Stomach (tissue), 9 donors: Measurements from ENCODE around the gene RPRD2. TPM values are rescaled to one million over a fixed set of nuclear protein-coding genes. Genes with fewer than 3 reads are reported as not detected.
A peak's percentile ranks its signal among the peaks of the same experiment; 100 is the strongest.

Experiments
- DNase-seq, 2 donors: peaks; one replicate each; pipeline versions ENCODE4 v3.0.0 to v3.0.0-alpha.2; 2013 to 2019
- H3K27ac ChIP-seq, 5 donors: fragments of 200-600 bp in 4 of 5; sonication (generic) in 4 of 5; one replicate each; pipeline ENCODE4 v1.5.1; 2013 to 2019; ENCODE audit warnings: mild to moderate bottlenecking in 1 of 5, moderate library complexity in 1 of 5
- H3K27me3 ChIP-seq, 3 donors: fragments of 200-600 bp; sonication (generic); one replicate each; pipeline ENCODE4 v1.5.1; 2017 to 2019; ENCODE audit warnings: mixed run types in 1 of 3
- H3K36me3 ChIP-seq, 4 donors: fragments of 200-600 bp; sonication (generic); 1 replicate in 3 of 4; 2 replicates in 1 of 4; pipeline ENCODE4 v1.5.1; 2016 to 2019
- H3K4me1 ChIP-seq, 4 donors: fragments of 200-600 bp; sonication (generic); one replicate each; pipeline ENCODE4 v1.5.1; 2016 to 2019
- H3K4me3 ChIP-seq, 4 donors: fragments of 200-600 bp; sonication (generic) in 3 of 4; one replicate each; pipeline ENCODE4 v1.5.1; 2016 to 2019; ENCODE audit warnings: mild to moderate bottlenecking in 1 of 4
- H3K9me3 ChIP-seq, 4 donors: fragments of 200-600 bp; sonication (generic); one replicate each; pipeline ENCODE4 v1.5.1; 2016 to 2019
- EP300 ChIP-seq: sonication (generic); formaldehyde crosslinking; IDR thresholded peaks from one replicate; pipeline ENCODE4 v1.6.1; 2017; ENCODE audit warnings: antibody characterized with exemption
- POLR2A ChIP-seq, 4 donors: fragments of 450-650 bp; IDR thresholded peaks; one replicate each; pipeline ENCODE4 v1.6.1; 2016; ENCODE audit warnings: antibody characterized with exemption in 4 of 4, control low read depth in 2 of 4, mild to moderate bottlenecking in 1 of 4, moderate library complexity in 1 of 4
- POLR2AphosphoS5 ChIP-seq, 3 donors: sonication (generic); formaldehyde crosslinking; IDR thresholded peaks; one replicate each; pipeline ENCODE4 v1.6.1; 2016; ENCODE audit warnings: antibody characterized with exemption in 3 of 3
- WGBS, 5 donors: extraction: QIAGEN DNeasy Blood & Tissue Kit in 3 of 5; methylation state at CpG; one replicate each; pipeline versions ENCODE4 v1.1.5 to v1.1.7; 2013 to 2018; 5-methylcytosine and 5-hydroxymethylcytosine counted together
- intact Hi-C: fragments of 100-400 bp; cut with DNase I; formaldehyde crosslinking; loops from one replicate; pipeline ENCODE4 v1.15.1; 2023; ENCODE audit warnings: low total_unique reads
- polyA plus RNA-seq, 3 donors: library from polyadenylated mRNA; stranded (reverse); fragments of 200-250 nt; gene quantifications; one replicate each; pipeline ENCODE4 v1.2.3, GENCODE V29; 2013
- total RNA-seq, 5 donors: library from RNA; depleted of rRNA; stranded (reverse); fragments of >200 nt; gene quantifications; one replicate each; pipeline versions ENCODE4 v1.1.0 to v1.2.3, GENCODE V29; 2014 to 2016
- TF ChIP-seq, protein P1 (sequence below), 7 experiments: fragments of 450-650 bp in 4 of 7; fragments of 200-600 bp in 3 of 7; sonication (generic) in 3 of 7; IDR thresholded peaks; one replicate each; pipeline ENCODE4 v1.5.1; 2016 to 2019; ENCODE audit warnings: antibody characterized with exemption in 7 of 7, control low read depth in 2 of 7, mild to moderate bottlenecking in 1 of 7
- donor health status: healthy with polysubstance abuse.
- donor health status: Bipolar disorder and iron deficiency.
- donor health status: healthy.

The RPRD2 gene
- total and polyA plus RNA-seq, 8 donors, result 4.5 to 41.4 (median 12.3) TPM

DNA sequence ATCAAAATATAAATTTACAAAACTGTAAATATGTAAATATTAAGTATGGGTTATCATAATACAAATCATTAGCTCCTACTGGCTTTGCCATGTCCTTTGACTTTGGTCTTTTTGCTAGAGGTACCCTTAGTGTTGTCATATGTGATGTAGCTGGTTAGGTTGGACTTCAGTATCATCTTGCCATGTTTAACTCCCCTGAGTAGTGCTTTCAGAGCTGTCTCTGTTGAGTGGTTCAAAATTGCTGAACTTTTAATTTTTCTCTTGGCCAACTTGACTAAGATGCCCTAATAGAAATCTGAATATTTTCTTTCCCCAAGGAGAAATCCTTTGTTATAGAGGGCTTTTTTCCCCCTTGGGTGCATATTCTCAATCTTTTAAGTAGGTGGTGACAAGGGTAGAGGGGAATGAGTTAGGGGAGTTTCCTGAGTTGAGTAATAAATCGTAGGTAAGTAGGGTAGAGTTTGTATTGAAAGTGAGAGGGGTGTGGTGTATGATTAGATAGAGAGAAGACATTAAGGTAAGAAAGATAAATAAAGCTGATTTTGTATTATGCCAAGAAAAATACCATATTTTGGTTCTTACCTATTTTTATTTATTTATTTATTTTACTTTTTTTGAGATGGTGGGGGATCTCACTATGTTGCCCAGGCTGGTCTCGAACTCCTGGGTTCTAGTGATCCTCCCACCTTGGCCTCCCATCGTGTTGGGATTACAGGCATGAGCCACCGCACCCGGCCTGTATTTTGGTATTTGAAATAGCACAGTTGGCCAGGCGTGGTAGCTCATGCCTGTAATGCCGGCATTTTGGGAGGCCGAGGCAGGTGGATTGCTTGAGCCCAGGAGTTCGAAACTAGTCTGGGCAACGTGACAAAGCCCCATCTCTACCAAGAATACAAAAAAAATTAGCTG, 21.8 kb downstream of the RPRD2 start:
- no peak overlapping the region for H3K4me3 ChIP-seq
- TF ChIP-seq EP300 (no peak), POLR2A (IDR thresholded peaks at IDR 0.05) (no peak), POLR2AphosphoS5 (IDR thresholded peaks at IDR 0.05) (no peak)
- TF ChIP-seq, protein P1, sequence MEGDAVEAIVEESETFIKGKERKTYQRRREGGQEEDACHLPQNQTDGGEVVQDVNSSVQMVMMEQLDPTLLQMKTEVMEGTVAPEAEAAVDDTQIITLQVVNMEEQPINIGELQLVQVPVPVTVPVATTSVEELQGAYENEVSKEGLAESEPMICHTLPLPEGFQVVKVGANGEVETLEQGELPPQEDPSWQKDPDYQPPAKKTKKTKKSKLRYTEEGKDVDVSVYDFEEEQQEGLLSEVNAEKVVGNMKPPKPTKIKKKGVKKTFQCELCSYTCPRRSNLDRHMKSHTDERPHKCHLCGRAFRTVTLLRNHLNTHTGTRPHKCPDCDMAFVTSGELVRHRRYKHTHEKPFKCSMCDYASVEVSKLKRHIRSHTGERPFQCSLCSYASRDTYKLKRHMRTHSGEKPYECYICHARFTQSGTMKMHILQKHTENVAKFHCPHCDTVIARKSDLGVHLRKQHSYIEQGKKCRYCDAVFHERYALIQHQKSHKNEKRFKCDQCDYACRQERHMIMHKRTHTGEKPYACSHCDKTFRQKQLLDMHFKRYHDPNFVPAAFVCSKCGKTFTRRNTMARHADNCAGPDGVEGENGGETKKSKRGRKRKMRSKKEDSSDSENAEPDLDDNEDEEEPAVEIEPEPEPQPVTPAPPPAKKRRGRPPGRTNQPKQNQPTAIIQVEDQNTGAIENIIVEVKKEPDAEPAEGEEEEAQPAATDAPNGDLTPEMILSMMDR (IDR thresholded peaks at IDR 0.05), result no peak
- no peak overlapping the region for H3K27ac ChIP-seq
- 79 to 88% (median 88%) methylated on average over 10 of the region's 10 CpGs for WGBS, 5 donors
- intact Hi-C loops, result no loop called here
- no peaks in the 10 kb centered on the region for H3K27me3 ChIP-seq
- DNase-seq, result no peak
- no peaks in the 10 kb centered on the region for H3K9me3 ChIP-seq
- peaks cover 8 to 78% (median 36%) of the 10 kb centered on the region in 4 donors for H3K4me1 ChIP-seq
- no peaks in the 10 kb centered on the region for H3K36me3 ChIP-seq

DNA sequence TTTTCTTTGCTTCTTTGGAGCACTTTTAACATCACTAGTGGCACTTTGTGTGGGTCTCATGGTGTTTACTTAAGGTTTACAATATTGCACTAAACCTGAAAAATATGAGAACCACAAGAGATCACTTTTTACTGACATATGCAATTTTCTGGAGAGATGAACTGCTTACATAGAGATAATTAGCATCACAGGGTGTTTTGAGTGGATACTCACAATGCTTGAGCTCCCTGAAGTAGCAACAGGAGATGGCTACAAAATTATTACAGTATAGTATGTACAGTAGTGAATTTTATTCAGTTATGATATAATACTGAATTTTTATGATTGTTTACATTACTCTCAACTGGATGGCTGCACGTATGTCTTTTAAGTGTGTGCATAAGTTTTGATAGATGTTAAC, 22.6 kb downstream of the RPRD2 start:
- Histone ChIP-seq H3K36me3 (no peaks in the 10 kb centered on the region), H3K9me3 (no peaks in the 10 kb centered on the region), H3K4me1 (peaks cover 8 to 86% (median 40%) of the 10 kb centered on the region in 4 donors), H3K27me3 (no peaks in the 10 kb centered on the region), H3K27ac (no peak overlapping the region), H3K4me3 (no peak overlapping the region)
- DNase-seq, result no peak
- TF ChIP-seq EP300, result no peak
- TF ChIP-seq, protein P1 (IDR thresholded peaks at IDR 0.05), result no peak
- no peak for TF ChIP-seq POLR2AphosphoS5 (IDR thresholded peaks at IDR 0.05)
- TF ChIP-seq POLR2A (IDR thresholded peaks at IDR 0.05), result no peak
- WGBS, 5 donors, result 34 to 50% (median 41%) methylated on average over 1 of the region's 1 CpG
- intact Hi-C loops, result no loop called here

DNA sequence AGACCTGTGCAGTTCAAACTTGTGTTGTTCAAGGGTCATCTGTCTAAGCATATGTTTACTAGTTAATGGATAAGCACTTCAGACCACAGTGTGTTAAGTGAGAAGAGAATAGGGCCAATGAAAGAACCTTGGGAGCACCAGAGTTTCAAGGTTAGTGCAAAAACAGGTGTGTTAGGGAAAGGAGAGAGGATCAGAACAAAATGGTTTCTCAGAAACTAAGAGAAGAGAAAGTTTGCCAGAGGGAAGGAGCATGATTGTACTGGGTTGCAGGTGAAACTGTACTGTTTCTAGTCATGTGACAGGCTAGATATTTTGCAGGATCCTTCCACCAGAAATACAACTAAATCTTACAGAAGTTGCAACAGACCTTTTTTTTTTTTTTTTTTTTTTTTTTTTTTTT, 23.3 kb downstream of the RPRD2 start:
- H3K9me3 ChIP-seq, result no peaks in the 10 kb centered on the region
- H3K27ac ChIP-seq, result no peak overlapping the region
- no peak overlapping the region for H3K4me3 ChIP-seq
- no peaks in the 10 kb centered on the region for H3K36me3 ChIP-seq
- no peaks in the 10 kb centered on the region for H3K27me3 ChIP-seq
- intact Hi-C loops, result no loop called here
- TF ChIP-seq, protein P1 (IDR thresholded peaks at IDR 0.05), result no peak
- TF ChIP-seq POLR2A (IDR thresholded peaks at IDR 0.05), result no peak
- peaks cover 8 to 87% (median 43%) of the 10 kb centered on the region in 4 donors for H3K4me1 ChIP-seq
- DNase-seq, result peak in 1 of 2 donors; percentile 28

DNA sequence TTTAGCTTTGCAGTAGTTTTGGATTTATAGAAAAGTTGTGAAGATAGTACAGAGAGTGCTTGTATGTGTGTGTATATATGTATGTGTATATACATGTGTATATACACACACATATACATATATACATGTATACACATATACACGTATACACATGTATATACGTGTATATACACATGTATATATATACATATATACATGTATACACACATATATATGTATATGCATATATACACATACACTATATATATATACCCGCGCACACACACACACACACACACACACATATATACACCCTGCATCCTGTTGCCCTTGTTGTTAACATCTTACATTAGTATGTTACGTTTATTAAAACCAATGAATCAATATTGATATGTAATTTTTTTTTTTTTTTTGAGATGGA, 24.3 kb downstream of the RPRD2 start:
- H3K4me1 ChIP-seq, result peaks cover 8 to 79% (median 44%) of the 10 kb centered on the region in 4 donors
- intact Hi-C loops, result no loop called here
- TF ChIP-seq EP300 (no peak), POLR2A (IDR thresholded peaks at IDR 0.05) (no peak), POLR2AphosphoS5 (IDR thresholded peaks at IDR 0.05) (no peak)
- TF ChIP-seq, protein P1 (IDR thresholded peaks at IDR 0.05), result no peak
- no peaks in the 10 kb centered on the region for H3K9me3 ChIP-seq
- whole genome bisulfite sequencing, 5 donors, result 82 to 94% (median 89%) methylated on average over 5 of the region's 5 CpGs
- DNase-seq, result no peak
- H3K27me3 ChIP-seq, result no peaks in the 10 kb centered on the region
- H3K27ac ChIP-seq, result no peak overlapping the region
- H3K4me3 ChIP-seq, result no peak overlapping the region
- H3K36me3 ChIP-seq, result no peaks in the 10 kb centered on the region
